HG03571 (cell line): ENCODE measurements around the gene SLC9A9.
"Not testable (repeated sequence)": the region's sequence is repeated elsewhere in the genome, so short reads cannot be mapped to it uniquely, and the experiment has no call there.

Experiments
- ATAC-seq: cut with Tn5 transposase; IDR thresholded peaks from one replicate; pipeline ENCODE4 v1.9.1; 2021; ENCODE audit not compliant: unreplicated experiment

SLC9A9 gene

DNA sequence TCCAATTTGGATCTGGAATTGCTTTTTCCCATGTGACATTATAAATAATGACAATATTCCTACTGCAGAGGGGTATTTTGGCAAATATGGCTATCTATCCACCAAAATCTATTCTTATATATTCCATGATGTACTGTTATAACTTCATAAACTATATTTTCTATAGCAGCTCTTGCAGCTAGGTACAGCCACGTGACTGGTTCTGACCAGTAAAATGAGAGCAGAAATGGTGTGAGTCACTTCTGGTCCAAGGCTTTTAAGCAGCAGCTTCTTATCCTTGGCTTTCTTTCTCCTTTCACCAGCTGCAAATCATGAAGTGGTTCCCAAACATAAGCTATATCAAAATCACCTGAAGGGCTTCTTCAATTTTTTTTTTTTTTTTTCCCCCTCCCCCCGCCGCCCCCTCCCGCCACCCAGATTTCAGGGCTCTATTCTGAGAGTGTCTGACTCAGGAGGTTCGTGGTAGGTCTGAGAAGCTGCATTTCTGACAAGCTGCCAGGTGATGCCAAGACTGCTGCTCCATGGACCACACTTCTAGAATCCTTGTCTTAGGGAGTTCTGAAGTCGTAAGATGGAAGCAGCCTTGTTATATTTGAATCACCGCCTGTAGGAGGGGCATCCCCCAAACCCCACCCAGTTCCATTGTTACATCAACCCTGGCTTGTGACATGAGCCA lies 371.2 kb downstream of the SLC9A9 start:
- ATAC-seq, result no peak

DNA sequence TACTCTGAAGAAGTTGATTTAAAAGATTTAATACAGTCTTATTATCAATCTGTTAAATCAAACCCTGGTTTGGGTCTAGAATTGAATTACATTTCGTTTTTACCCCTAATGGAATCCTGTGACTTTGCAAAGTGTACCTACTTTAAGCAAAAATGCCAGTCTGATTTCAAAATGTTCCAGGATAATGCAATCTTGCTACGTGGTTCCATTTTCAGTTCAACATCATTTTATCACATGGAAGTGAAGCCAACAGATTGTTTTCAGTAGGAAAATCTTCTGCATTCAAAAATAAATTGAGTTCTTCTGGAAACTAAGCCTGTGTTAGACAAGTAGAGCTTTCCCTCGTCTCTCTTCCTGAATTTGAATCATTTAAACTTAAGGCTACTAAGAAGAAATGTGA lies 372.3 kb downstream of the SLC9A9 start:
- ATAC-seq, result no peak

DNA sequence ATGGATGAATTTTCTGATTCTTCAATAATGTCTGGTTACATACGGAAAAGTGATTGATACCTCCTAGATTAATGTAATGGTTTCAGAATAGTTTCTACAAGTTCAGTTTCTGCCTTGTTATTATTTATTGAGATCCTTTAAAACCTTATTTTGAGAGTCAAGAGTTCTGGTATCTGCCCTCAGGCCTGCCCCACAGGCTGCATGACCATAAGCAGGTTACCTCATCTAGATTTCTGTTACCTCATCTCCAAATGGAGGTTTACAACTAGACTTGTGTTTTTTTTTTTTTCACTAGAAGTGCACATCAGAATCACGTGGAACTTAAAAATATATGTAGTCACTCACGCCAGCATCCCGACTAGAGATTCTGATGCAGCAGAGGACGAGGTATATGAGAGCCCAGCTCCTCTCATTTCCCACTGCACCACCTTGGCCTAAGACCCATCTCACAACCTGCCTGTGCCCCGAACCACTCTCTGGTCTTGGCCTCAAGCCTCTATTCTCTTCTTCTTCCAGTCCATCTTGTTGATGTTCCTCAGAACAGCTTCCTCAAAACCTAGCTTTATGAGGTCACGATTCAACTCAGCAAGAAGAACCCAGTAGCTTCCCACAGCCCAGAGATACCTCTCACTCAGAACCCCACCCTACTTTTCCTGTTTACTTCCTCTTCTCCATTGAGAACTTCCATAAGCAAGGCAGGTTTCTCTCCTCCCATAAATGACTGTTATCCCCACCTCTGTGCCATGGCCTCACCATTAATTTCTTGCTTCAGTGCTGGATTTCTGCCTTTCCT lies 375.3 kb downstream of the SLC9A9 start:
- no peak for ATAC-seq

- no peak for ATAC-seq
Measured at GRCh38 chr3:143471705-143472104, 376.6 kb downstream of the SLC9A9 start.

DNA sequence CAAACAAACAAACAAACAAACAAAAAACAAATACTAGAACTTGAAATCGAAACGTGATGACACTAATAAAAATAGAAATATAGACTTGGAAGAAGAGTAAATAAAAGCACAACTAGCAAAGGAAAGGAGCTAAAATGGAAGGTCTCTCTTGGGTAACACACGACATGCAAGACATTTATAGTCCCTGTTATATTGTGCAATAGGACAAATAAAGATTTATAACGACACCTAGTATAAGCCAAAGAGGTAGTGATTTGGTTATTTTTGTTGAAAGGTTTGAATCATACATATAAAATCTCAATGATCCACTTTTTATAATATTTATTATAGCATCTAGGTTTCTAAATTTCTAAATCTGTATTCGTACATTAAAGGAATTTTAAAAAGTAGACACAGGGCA lies 379.1 kb downstream of the SLC9A9 start:
- no peak for ATAC-seq

DNA sequence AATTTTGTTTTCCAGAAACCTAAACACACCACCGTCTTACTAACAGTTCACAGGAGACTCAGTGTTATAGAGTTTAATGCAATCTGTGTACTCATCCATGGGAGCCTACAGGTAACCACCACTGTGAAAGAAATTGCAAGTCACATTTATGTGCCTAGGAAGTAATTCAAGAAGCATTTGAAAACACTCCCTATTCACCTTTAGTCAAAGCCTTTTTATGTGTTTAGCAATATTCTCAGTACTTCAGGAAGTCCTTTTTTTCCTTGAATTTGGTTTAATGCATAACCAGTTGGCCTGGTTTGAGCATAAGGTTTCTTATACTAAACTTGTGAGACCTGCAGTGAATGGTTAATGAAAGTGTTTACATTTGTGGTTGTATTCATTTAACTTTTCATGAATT lies 382.6 kb downstream of the SLC9A9 start:
- no peak for ATAC-seq

DNA sequence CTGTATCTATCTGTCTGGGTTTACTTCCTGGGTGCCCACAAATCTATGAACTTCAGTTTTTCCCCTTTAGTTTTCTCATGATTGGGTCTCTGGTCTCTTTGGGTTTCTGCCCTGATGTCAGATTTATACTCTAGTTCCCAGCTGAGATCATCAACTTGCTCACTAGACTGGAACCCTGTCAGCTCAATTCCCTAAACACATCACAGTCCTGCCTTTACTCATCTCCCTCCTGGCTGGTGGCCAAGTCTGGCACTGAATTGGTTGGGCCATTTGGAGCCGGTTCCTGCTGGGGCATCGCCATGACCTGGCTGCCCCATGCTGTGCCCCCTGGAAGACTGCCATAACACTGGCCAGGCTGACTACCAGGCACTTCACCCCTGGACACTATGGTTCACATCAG lies 383.4 kb downstream of the SLC9A9 start:
- no peak for ATAC-seq

GRCh38 chr3:143455480-143455879 lies 392.8 kb downstream of the SLC9A9 start:
- ATAC-seq, result no peak

DNA sequence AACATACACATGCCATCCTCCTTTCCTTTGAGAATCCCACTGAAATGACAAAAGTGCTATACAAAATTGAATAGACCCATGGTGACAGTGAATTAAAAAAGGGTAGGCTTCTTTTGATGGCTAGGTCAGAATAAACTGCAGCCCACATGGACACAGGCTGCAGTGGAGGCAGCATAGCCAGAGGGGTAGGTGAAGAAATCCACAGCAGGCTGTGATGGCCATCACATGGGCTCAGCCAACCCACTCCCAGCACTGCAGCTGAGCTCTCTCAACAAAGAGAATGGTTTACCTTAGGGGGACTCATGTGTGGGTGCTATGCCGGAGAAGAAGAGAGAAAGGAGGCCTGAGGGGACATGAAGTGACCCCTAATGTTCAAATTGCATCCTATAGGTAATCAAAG lies 397.6 kb downstream of the SLC9A9 start:
- ATAC-seq, result no peak

- ATAC-seq, result no peak
Measured at GRCh38 chr3:143447491-143447890, 400.8 kb downstream of the SLC9A9 start.

DNA sequence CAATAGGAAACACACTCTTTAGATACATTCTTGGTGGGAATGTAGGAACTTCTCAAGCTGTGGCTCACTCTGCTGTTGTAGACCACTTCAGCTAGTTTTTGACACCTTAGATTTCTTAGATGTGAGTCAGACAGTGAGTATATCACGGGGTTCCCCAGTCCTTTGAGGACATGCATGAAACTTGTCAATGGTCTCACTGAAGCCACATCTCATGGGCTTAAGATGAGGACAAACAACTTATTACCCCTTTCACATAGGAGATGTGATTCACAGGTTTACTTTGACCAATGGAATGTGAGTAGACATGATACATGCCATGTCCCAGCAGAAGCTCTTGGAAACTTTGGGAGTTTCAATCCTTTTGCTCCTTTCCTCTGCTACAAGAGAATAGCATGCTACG lies 403.1 kb downstream of the SLC9A9 start:
- ATAC-seq, result no peak

DNA sequence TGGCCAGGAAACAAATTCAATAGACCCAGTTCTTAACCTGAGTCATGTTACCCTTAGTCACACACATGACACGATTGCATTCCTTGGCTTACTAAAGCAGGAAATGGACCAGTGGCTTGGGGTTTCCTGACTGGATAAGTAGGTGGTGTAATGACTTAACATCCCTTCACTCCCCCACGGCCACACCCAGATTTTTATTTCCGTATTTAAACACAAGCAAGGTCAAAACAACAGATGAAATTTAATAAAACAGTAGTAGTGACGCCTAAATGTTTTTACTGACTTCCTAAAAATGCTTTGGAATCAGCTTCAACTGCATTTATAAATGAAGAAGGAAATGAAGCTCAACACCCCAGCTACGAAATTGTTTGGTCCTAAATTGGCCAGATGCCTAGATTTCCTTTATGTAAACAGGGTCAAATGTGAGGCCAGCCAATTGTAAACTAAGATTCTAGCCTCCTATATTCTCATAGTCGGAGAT lies 404.4 kb downstream of the SLC9A9 start:
- ATAC-seq, result no peak

GRCh38 chr3:143442814-143443447 lies 405.3 kb downstream of the SLC9A9 start:
- ATAC-seq, result no peak

DNA sequence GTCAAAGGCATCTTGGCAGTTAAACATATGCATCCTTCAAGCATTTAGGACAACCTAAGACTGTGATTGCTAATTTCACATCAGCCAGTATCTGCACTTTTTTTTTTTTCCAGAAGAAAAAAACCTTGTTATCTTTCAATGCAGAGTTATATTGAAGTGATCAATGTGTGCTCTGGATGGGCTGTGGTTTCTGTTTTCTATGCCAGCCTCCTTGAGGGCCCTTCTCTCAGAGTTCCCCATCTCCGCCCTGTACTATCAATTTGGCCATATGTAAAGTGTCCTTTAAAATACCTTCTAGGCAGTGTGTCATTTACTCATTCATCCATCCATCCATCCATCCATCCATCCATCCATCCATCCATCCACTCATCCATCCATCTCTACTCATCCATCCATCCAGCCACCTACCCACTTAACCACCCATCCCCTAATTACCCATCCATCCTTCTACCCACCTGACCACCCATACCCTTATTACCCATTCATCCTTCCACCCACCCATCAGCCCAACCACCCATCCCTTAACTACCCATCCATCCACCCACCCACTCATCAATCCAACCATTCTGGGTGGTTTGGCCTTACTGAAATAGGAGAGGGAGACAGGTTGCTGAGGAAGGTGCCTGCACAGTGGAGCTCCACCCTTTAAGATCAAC lies 406.6 kb downstream of the SLC9A9 start:
- ATAC-seq, result no peak

DNA sequence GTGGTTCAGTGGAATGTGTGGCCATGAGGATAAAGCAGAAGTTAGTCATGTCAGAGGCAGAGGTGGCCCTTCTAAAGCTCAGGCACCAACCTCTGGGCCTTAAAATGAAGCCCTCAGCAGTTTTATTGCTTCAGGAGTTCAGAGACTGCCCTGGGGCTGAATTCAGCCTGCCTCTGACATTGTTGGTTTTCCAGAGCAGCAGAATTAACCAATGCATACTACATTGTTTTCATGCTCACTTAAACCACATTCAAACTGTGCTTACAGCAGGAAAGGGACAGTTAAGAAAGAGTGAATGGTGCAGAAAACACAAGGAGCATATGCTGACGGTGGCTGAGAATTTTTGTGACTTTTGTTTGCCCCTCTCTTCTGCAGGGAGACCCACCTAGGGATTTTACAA lies 408.5 kb downstream of the SLC9A9 start:
- ATAC-seq, result no peak

DNA sequence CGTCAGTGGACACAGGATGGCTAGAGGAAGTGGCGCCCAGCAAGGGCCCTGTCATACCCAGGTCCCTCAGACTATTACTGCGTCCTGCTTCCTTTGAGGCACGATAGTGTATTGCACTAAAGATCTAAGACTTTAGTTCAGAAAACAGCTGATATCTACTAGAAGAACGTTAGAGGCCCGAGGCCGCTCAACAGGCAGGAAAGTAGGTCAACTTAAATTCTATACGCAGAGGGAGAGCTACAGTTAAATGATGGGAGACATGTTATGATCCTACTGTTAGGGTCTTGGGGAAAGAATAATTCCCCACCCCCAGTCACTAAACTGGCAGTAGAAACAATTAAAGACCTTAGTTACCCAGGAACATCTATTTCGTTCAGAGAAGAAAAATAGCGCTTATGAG lies 410.9 kb downstream of the SLC9A9 start:
- no peak for ATAC-seq

GRCh38 chr3:143436231-143436930 lies 411.9 kb downstream of the SLC9A9 start:
- no peak for ATAC-seq

GRCh38 chr3:143433787-143434378 lies 414.4 kb downstream of the SLC9A9 start:
- ATAC-seq, result no peak

DNA sequence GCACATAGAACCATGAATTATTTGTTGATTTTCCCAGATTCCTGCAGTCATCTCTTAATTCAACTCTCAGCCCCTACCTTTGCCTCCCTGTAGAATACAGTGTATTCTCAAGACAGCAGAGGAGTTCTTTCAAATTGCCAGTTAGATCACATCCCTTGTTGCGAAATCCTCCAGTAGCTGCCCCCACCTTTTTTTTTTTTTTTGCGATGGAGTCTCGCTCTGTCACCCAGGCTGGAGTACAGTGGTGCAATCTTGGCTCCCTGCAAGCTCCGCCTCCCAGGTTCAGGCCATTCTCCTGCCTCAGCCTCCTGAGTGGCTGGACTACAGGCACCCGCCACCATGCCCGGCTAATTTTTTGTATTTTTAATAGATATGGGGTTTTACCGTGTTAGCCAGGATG lies 417.0 kb downstream of the SLC9A9 start:
- ATAC-seq, result not testable (repeated sequence)

GRCh38 chr3:143430568-143430967 lies 417.7 kb downstream of the SLC9A9 start:
- ATAC-seq, result no peak
